SK-N-SH (cell line): ENCODE data around the gene GLA.

ENCODE experiments used
- CTCF ChIP-seq: fragments of 200-600 bp; sonication (generic); IDR thresholded peaks from 2 replicates; pipeline ENCODE4 v1.6.1; 2017; ENCODE audit warnings: antibody characterized with exemption, mild to moderate bottlenecking, moderate library complexity
- EP300 ChIP-seq, 2 experiments: IDR thresholded peaks; 2 replicates each; pipeline versions ENCODE4 v1.4.0 to v1.6.1; 2012; ENCODE audit warnings: borderline replicate concordance in 1 of 2, low read depth in 1 of 2, low read length in 1 of 2
- EZH2phosphoT487 ChIP-seq: fragments of 200-600 bp; sonication (generic); IDR thresholded peaks from 2 replicates; pipeline ENCODE4 v1.6.1; 2017; ENCODE audit warnings: low read depth, mixed run types, mild to moderate bottlenecking, antibody characterized with exemption, moderate library complexity, borderline replicate concordance
- FOXJ3 ChIP-seq: sonication (generic); formaldehyde crosslinking; IDR thresholded peaks from 2 replicates; pipeline ENCODE4 v1.5.1; 2020; ENCODE audit warnings: mild to moderate bottlenecking, missing genetic modification reagents
- MEF2A ChIP-seq: IDR thresholded peaks from 2 replicates; pipeline ENCODE4 v1.4.0; 2012; ENCODE audit warnings: low read depth, borderline replicate concordance
- MXI1 ChIP-seq: IDR thresholded peaks from 2 replicates; pipeline ENCODE4 v1.6.1; 2012; ENCODE audit warnings: mild to moderate bottlenecking, low read depth, low read length, improper control_type of control experiment
- POLR2AphosphoS5 ChIP-seq: IDR thresholded peaks from 2 replicates; pipeline ENCODE4 v1.6.1; 2012; ENCODE audit warnings: low read depth, low read length
- RAD21 ChIP-seq: IDR thresholded peaks from 2 replicates; pipeline ENCODE4 v1.6.1; 2012; ENCODE audit warnings: mild to moderate bottlenecking, low read length
- RFX5 ChIP-seq: IDR thresholded peaks from 2 replicates; pipeline ENCODE4 v1.6.1; 2012; ENCODE audit warnings: mild to moderate bottlenecking, improper control_type of control experiment, low read length
- TAF1 ChIP-seq: IDR thresholded peaks from 2 replicates; pipeline ENCODE4 v1.6.1; 2012; ENCODE audit warnings: low read depth, mild to moderate bottlenecking, low read length, moderate library complexity, borderline replicate concordance
- TF ChIP-seq, protein P1 (sequence below): fragments of 150-350 bp; IDR thresholded peaks from 2 replicates; pipeline ENCODE4 v1.6.1; 2017; ENCODE audit warnings: antibody characterized with exemption, low read length, low read depth, borderline replicate concordance

DNA sequence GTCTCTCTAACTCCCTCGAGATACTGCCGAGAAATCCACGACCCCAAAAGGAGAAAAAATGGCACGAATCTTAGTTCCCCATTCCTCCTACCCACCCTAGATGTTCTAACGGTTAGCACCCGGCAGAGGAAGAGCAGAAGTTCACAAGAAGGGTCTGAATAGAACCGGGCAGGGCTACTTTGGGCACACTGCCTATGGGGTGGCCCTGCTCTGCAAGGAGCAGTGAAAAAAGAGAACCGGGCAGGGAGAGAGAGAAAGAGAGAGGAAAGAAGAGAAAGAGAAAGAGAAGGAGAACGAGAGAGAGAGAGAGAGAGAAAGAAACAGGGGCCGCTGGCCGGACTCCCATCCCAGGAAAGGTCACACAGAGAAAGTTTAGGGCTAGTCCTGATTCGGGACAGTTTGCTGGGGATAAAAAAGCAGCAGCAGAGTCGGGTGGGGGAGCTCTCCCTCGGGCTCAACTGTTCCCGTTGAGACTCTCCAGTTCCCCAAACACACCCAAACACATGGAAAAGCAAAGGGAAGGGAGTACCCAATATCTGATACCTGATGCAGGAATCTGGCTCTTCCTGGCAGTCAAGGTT lies 468 bp downstream of the GLA start:
- TF ChIP-seq RAD21 (no peak), MXI1 (no peak), CTCF (no peak), TAF1 (no peak), FOXJ3 (CRISPR knock-in tag) (no peak), MEF2A (no peak), EP300 (IDR thresholded peaks at IDR 0.05; ENCODE audit: borderline replicate concordance in 1 of 2, low read depth in 1 of 2, low read length in 1 of 2) (no peak), POLR2AphosphoS5 (no peak), RFX5 (no peak), EZH2phosphoT487 (no peak)
- TF ChIP-seq, protein P1, sequence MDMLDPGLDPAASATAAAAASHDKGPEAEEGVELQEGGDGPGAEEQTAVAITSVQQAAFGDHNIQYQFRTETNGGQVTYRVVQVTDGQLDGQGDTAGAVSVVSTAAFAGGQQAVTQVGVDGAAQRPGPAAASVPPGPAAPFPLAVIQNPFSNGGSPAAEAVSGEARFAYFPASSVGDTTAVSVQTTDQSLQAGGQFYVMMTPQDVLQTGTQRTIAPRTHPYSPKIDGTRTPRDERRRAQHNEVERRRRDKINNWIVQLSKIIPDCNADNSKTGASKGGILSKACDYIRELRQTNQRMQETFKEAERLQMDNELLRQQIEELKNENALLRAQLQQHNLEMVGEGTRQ, result no peak
